Endothelial cell (in vitro differentiated cells): ENCODE results near the gene ALG8. TPM values are rescaled to one million over a fixed set of nuclear protein-coding genes. Genes with fewer than 3 reads are reported as not detected.

Experiments used
- DNase-seq: peaks from one replicate; pipeline ENCODE4 v3.0.0; 2021; ENCODE audit warnings: low spot score
- H3K27ac Mint-ChIP-seq: one replicate; pipeline ENCODE4 v1.8.0; 2021; ENCODE audit warnings: mixed read lengths, inconsistent platforms; ENCODE audit not compliant: unreplicated experiment
- H3K27me3 Mint-ChIP-seq: one replicate; pipeline ENCODE4 v1.8.0; 2021; ENCODE audit warnings: mild to moderate bottlenecking, moderate library complexity, mixed read lengths, inconsistent platforms; ENCODE audit not compliant: unreplicated experiment
- H3K36me3 Mint-ChIP-seq: one replicate; pipeline ENCODE4 v1.8.0; 2021; ENCODE audit warnings: mild to moderate bottlenecking, low read depth, mixed read lengths, inconsistent platforms; ENCODE audit not compliant: unreplicated experiment
- H3K4me1 Mint-ChIP-seq: one replicate; pipeline ENCODE4 v1.8.0; 2021; ENCODE audit warnings: mild to moderate bottlenecking, mixed read lengths, inconsistent platforms; ENCODE audit not compliant: unreplicated experiment
- H3K4me3 Mint-ChIP-seq: one replicate; pipeline ENCODE4 v1.8.0; 2021; ENCODE audit warnings: mild to moderate bottlenecking, mixed read lengths, inconsistent platforms; ENCODE audit not compliant: unreplicated experiment
- H3K9me3 Mint-ChIP-seq: one replicate; pipeline ENCODE4 v1.8.0; 2021; ENCODE audit warnings: mixed read lengths, inconsistent platforms; ENCODE audit not compliant: unreplicated experiment
- CTCF ChIP-seq: fragments of 200-600 bp; sonication (generic); IDR thresholded peaks from one replicate; pipeline ENCODE4 v1.5.0; 2021; ENCODE audit warnings: antibody characterized with exemption; ENCODE audit not compliant: unreplicated experiment
- total RNA-seq: library from RNA; stranded (reverse); fragmentation: NEBNext Ultra II Directional; extraction: Animal tissue kit (Norgen Biotek cat#: 25700); gene quantifications from one replicate; pipeline ENCODE4 v1.2.1, GENCODE V29; 2021; ENCODE audit not compliant: unreplicated experiment

Gene ALG8
- total RNA-seq, 1 donor from 2014 or later, result 31.4 TPM

DNA sequence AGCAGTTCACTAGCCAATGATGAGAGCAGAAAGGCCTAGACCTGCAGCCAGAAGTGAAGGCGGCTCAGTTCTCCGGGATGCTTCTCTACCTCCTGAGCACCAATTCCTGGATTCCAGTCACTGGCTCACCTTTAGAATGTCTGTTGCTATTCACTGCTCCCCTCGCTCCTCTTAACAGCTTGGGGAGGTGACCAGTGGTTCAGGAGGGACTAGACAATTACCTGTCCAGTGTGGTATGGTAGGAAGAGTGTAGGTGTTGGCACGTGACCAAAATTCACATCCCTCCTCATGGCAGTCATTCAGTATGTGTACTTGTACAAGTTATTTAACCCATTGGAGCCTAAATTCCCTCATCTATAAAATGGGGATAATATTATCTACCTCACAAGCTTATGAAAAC lies 71.7 kb downstream of the ALG8 start:
- no peak for TF ChIP-seq CTCF
- peaks cover 21% of the 10 kb centered on the region for H3K36me3 Mint-ChIP-seq
- no peak overlapping the region for H3K4me3 Mint-ChIP-seq

GRCh38 chr11:78066471-78066870 lies 73.0 kb downstream of the ALG8 start:
- H3K4me1 Mint-ChIP-seq, result no peaks in the 10 kb centered on the region
- no peak for DNase-seq
- TF ChIP-seq CTCF, result no peak
- no peak overlapping the region for H3K4me3 Mint-ChIP-seq
- no peak overlapping the region for H3K27ac Mint-ChIP-seq
- H3K36me3 Mint-ChIP-seq, result peaks cover 18% of the 10 kb centered on the region
- no peaks in the 10 kb centered on the region for H3K9me3 Mint-ChIP-seq
- peaks cover 4% of the 10 kb centered on the region for H3K27me3 Mint-ChIP-seq

More for the DNA sequence above, 71.7 kb downstream of the ALG8 start:
- H3K27me3 Mint-ChIP-seq, result peaks cover 4% of the 10 kb centered on the region
- H3K9me3 Mint-ChIP-seq, result no peaks in the 10 kb centered on the region
- H3K27ac Mint-ChIP-seq, result no peak overlapping the region
- no peaks in the 10 kb centered on the region for H3K4me1 Mint-ChIP-seq
- no peak for DNase-seq

DNA sequence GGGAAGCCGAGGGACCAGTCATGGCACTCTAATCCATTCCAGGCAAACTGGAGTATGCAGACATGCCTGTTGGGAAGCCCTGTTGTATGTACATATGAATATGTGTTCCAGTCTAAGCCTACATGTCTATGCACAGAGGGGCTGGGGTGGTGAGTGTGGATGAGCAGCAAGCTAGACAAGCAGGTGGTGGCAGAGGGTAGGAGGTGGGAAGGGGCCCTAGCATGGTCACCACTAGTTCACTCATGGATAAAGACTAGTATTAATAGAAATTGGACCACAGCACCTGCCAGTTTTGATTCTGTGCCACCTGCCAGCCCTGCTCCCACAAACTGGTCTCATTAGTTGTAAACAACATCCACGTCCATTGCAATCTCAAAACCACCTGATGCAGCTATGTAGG lies 74.2 kb downstream of the ALG8 start:
- H3K4me3 Mint-ChIP-seq, result no peak overlapping the region
- no peak overlapping the region for H3K27ac Mint-ChIP-seq

DNA sequence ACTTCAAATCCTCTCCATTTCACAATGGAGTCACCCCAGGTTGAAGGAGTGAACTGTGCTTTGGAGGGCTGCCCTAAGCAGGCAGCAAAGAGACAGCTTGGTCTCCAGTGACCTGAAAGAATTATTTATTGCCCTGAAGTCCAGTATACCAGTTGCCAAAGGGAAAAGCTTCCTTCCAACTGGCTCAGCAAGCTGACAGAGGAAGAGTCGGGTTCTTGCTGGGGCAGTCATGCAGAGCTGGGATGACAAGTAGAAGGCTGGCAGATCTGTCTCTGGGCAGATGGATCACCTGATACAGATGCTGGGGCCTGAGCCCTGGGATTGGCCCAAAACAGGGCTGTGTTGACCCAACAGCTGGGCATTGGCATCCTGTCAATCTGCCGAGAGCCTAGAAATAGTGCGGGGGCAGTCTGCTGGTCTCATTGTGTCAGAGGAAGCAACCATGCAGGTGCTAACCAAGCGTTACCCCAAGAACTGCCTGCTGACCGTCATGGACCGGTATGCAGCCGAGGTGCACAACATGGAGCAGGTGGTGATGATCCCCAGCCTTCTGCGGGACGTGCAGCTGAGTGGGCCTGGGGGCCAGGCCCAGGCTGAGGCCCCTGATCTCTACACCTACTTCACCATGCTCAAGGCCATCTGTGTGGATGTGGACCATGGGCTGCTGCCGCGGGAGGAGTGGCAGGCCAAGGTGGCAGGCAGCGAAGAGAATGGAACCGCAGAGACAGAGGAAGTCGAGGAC lies 75.8 kb downstream of the ALG8 start, which contains the start of gene THRSP:
TSS of gene THRSP (plus strand) at position 422 of the 742 bp plus-strand sequence. CDS start at position 443, 21 bp downstream.
- peaks cover 4% of the 10 kb centered on the region for H3K27me3 Mint-ChIP-seq
- H3K4me3 Mint-ChIP-seq, result no peak within 1 kb of the TSS
- H3K27ac Mint-ChIP-seq, result no peak within 1 kb of the TSS
- DNase-seq, result no peak
- no peaks in the 10 kb centered on the region for H3K9me3 Mint-ChIP-seq
- peaks cover 17% of the 10 kb centered on the region for H3K36me3 Mint-ChIP-seq
- no peaks in the 10 kb centered on the region for H3K4me1 Mint-ChIP-seq
- no peak for TF ChIP-seq CTCF

More for the DNA sequence above, 74.2 kb downstream of the ALG8 start:
- H3K36me3 Mint-ChIP-seq, result peaks cover 17% of the 10 kb centered on the region
- no peaks in the 10 kb centered on the region for H3K9me3 Mint-ChIP-seq
- no peak for DNase-seq
- no peak for TF ChIP-seq CTCF
- no peaks in the 10 kb centered on the region for H3K4me1 Mint-ChIP-seq
- peaks cover 4% of the 10 kb centered on the region for H3K27me3 Mint-ChIP-seq

DNA sequence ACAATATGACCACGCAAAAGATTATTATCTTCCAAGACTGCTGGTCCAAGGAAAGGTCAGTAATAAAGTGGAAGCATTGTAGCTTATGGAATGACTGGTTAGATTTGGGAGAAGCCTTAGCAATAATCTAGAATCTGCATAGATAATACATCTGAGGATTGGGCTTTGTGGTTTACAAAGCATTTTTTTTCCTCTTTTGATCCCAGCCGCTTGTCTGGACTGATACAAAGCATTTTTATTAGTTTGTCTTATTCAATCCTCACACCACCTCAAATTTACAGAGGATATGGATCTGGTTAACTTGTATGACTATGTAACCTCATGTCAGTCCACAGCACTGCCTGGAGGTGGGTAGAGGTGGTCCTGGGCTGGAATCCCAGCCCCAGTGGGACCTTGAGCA lies 76.8 kb downstream of the ALG8 start:
- Mint-ChIP-seq H3K4me1 (no peaks in the 10 kb centered on the region), H3K9me3 (no peaks in the 10 kb centered on the region)
- TF ChIP-seq CTCF, result no peak

More for the DNA sequence above, 76.8 kb downstream of the ALG8 start:
- Mint-ChIP-seq H3K4me3 (no peak overlapping the region), H3K36me3 (peaks cover 11% of the 10 kb centered on the region), H3K27me3 (peaks cover 3% of the 10 kb centered on the region), H3K27ac (no peak overlapping the region)
- no peak for DNase-seq
